ENCODE data around the gene GORAB.

The GORAB gene

GRCh38 chr1:170518965-170519364 lies 13.0 kb upstream of the GORAB start:
- DNase-seq = no peak
- Mint-ChIP-seq H3K27ac (no peak overlapping the region), H3K36me3 (ENCODE audit: low read depth) (no peaks in the 10 kb centered on the region), H3K4me3 (no peak overlapping the region), H3K9me3 (no peaks in the 10 kb centered on the region), H3K4me1 (no peaks in the 10 kb centered on the region), H3K27me3 (ENCODE audit: low read depth, poor library complexity) (peaks cover 2% of the 10 kb centered on the region)
- TF ChIP-seq, protein P1, sequence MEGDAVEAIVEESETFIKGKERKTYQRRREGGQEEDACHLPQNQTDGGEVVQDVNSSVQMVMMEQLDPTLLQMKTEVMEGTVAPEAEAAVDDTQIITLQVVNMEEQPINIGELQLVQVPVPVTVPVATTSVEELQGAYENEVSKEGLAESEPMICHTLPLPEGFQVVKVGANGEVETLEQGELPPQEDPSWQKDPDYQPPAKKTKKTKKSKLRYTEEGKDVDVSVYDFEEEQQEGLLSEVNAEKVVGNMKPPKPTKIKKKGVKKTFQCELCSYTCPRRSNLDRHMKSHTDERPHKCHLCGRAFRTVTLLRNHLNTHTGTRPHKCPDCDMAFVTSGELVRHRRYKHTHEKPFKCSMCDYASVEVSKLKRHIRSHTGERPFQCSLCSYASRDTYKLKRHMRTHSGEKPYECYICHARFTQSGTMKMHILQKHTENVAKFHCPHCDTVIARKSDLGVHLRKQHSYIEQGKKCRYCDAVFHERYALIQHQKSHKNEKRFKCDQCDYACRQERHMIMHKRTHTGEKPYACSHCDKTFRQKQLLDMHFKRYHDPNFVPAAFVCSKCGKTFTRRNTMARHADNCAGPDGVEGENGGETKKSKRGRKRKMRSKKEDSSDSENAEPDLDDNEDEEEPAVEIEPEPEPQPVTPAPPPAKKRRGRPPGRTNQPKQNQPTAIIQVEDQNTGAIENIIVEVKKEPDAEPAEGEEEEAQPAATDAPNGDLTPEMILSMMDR (IDR thresholded peaks at IDR 0.05) = no peak

- no peak overlapping the region for H3K27ac Mint-ChIP-seq
- H3K4me1 Mint-ChIP-seq = no peaks in the 10 kb centered on the region
- peaks cover 7% of the 10 kb centered on the region for H3K27me3 Mint-ChIP-seq (ENCODE audit: low read depth, poor library complexity)
- H3K36me3 Mint-ChIP-seq (ENCODE audit: low read depth) = no peaks in the 10 kb centered on the region
- no peak overlapping the region for H3K4me3 Mint-ChIP-seq
- H3K9me3 Mint-ChIP-seq = no peaks in the 10 kb centered on the region
- TF ChIP-seq, protein P1 (IDR thresholded peaks at IDR 0.05) = no peak
- no peak for DNase-seq
These were observed 11.4 kb upstream of the GORAB start for GRCh38 chr1:170520601-170521000.

- H3K36me3 Mint-ChIP-seq (ENCODE audit: low read depth) = no peaks in the 10 kb centered on the region
These were observed 10.1 kb upstream of the GORAB start for GRCh38 chr1:170521818-170522217.

GRCh38 chr1:170530972-170531757 lies 801 bp upstream of the GORAB start:
- DNase-seq = no peak
- Mint-ChIP-seq H3K9me3 (no peaks in the 10 kb centered on the region), H3K4me3 (no peak overlapping the region), H3K36me3 (ENCODE audit: low read depth) (peaks cover 13% of the 10 kb centered on the region), H3K27me3 (ENCODE audit: low read depth, poor library complexity) (peaks cover 14% of the 10 kb centered on the region), H3K27ac (no peak overlapping the region), H3K4me1 (peaks cover under 1% of the 10 kb centered on the region)
- TF ChIP-seq, protein P1 (IDR thresholded peaks at IDR 0.05) = no peak

More at GRCh38 chr1:170521818-170522217, 10.1 kb upstream of the GORAB start:
- H3K27ac Mint-ChIP-seq = no peak overlapping the region
- no peak overlapping the region for H3K4me3 Mint-ChIP-seq
- no peaks in the 10 kb centered on the region for H3K9me3 Mint-ChIP-seq
- no peaks in the 10 kb centered on the region for H3K4me1 Mint-ChIP-seq
- H3K27me3 Mint-ChIP-seq (ENCODE audit: low read depth, poor library complexity) = peaks cover 7% of the 10 kb centered on the region
- no peak for DNase-seq
- TF ChIP-seq, protein P1 (IDR thresholded peaks at IDR 0.05) = no peak

GRCh38 chr1:170533298-170533697 lies 1.3 kb downstream of the GORAB start:
- H3K27ac Mint-ChIP-seq = no peak overlapping the region
- H3K4me1 Mint-ChIP-seq = peaks cover 11% of the 10 kb centered on the region
- H3K27me3 Mint-ChIP-seq (ENCODE audit: low read depth, poor library complexity) = peaks cover 11% of the 10 kb centered on the region
- no peak overlapping the region for H3K4me3 Mint-ChIP-seq
- no peak for DNase-seq
- peaks cover 21% of the 10 kb centered on the region for H3K36me3 Mint-ChIP-seq (ENCODE audit: low read depth)
- TF ChIP-seq, protein P1 (IDR thresholded peaks at IDR 0.05) = no peak
- no peaks in the 10 kb centered on the region for H3K9me3 Mint-ChIP-seq

DNA sequence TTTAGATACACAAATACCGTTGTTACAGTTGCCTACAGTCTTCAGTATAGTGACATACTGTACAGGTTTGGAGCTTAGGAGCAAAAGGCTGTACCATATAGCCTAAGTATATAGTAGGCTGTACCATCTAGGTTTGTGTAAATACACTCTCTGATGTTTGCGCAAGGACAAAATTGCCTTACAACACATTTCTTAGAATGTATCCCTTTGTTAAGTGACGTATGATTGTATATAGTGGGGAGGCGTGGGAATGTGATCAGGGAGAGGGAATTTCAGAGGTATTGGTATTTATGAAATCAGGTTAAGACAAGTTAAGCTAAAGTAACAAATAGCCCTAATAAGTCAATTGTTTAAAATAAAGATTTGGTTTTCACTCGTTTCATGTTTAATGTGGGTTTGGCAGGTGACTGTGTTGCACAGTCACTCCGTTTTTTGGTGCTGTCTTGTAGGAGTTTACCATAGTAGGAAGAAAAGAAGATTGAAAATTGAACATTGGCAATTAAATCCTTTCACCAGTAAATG lies 2.7 kb downstream of the GORAB start:
- DNase-seq = no peak
- TF ChIP-seq, protein P1 (IDR thresholded peaks at IDR 0.05) = no peak
- H3K4me3 Mint-ChIP-seq = no peak overlapping the region
- H3K27ac Mint-ChIP-seq = no peak overlapping the region
- H3K9me3 Mint-ChIP-seq = no peaks in the 10 kb centered on the region
- H3K36me3 Mint-ChIP-seq (ENCODE audit: low read depth) = peaks cover 35% of the 10 kb centered on the region
- peaks cover 11% of the 10 kb centered on the region for H3K4me1 Mint-ChIP-seq
- H3K27me3 Mint-ChIP-seq (ENCODE audit: low read depth, poor library complexity) = peaks cover 5% of the 10 kb centered on the region
